ENCODE measurements around the gene DOCK8. TPM values are rescaled to one million over a fixed set of nuclear protein-coding genes. Genes with fewer than 3 reads are reported as not detected.

Gene DOCK8
- total RNA-seq, 1 experiment from 2014 or later, result 1.4 TPM

DNA sequence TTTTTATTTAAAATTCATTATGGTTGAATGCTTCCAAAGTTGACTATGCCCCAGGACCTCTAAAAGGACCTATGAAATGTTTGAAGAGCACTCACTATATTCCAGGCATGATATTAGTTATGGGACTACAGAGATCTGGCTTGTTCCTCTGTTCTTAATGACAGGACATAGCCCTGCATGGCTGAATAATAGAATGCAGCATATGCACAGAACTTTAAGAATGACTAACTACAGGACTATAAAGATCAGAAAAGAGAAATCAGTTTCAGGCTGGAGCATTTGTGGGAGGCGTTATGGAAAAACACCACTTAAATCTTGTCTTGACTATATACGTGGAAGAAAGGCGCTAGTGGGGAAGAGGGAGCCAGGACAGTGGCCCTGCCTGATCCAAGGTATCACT lies 239.2 kb downstream of the DOCK8 start:
- no peak for DNase-seq
- Histone ChIP-seq H3K9ac (ENCODE audit: extremely low read depth, insufficient read length, low read length) (no peak overlapping the region), H3K4ac (ENCODE audit: low read depth, low read length) (no peak overlapping the region), H3K79me2 (ENCODE audit: insufficient read depth, low read length) (no peaks in the 10 kb centered on the region), H2AFZ (ENCODE audit: low read length) (no peak overlapping the region), H3K14ac (ENCODE audit: insufficient read depth, low read length) (no peak overlapping the region), H2BK15ac (ENCODE audit: low read depth, low read length) (no peak overlapping the region), H3K27me3 (ENCODE audit: insufficient read depth, low read length) (no peaks in the 10 kb centered on the region), H3K79me1 (ENCODE audit: insufficient read depth, low read depth, low read length, poor library complexity, severe bottlenecking) (no peaks in the 10 kb centered on the region), H3T11ph (ENCODE audit: low read length) (no peak overlapping the region), H2AK5ac (ENCODE audit: insufficient read length, low read length) (no peak overlapping the region), H2BK5ac (ENCODE audit: insufficient read length, low read length) (no peak overlapping the region), H2BK20ac (ENCODE audit: low read depth, low read length, poor library complexity, severe bottlenecking) (no peak overlapping the region), H2BK120ac (ENCODE audit: low read depth, low read length, poor library complexity, severe bottlenecking) (no peak overlapping the region), H3K18ac (ENCODE audit: insufficient read length, low read depth, low read length) (no peak overlapping the region), H3K27ac (ENCODE audit: insufficient read length, low read depth, low read length) (no peak overlapping the region), H2BK12ac (ENCODE audit: insufficient read length, low read depth, low read length) (no peak overlapping the region), H3K4me1 (ENCODE audit: insufficient read depth, low read length) (no peaks in the 10 kb centered on the region), H3K4me2 (ENCODE audit: insufficient read depth, insufficient read length, low read length) (no peak overlapping the region), H3K23me2 (ENCODE audit: insufficient read length, low read depth, low read length, poor library complexity, severe bottlenecking) (no peaks in the 10 kb centered on the region), H4K5ac (ENCODE audit: insufficient read length, low read depth, low read length) (no peak overlapping the region), H4K8ac (replicated peaks; ENCODE audit: insufficient read length, low read depth, low read length) (no peak overlapping the region), H4K91ac (ENCODE audit: insufficient read length, low read depth, low read length) (no peak overlapping the region), H3K23ac (ENCODE audit: insufficient read length, low read depth, low read length) (no peak overlapping the region), H3K56ac (ENCODE audit: insufficient read length, low read depth, low read length) (no peak overlapping the region), H3K9me3 (ENCODE audit: control insufficient read depth, low read depth, low read length) (no peaks in the 10 kb centered on the region), H4K20me1 (ENCODE audit: control insufficient read depth, insufficient read depth, insufficient read length) (no peaks in the 10 kb centered on the region)
- no peak overlapping the region for H3K27ac Mint-ChIP-seq
- TF ChIP-seq, protein P1, sequence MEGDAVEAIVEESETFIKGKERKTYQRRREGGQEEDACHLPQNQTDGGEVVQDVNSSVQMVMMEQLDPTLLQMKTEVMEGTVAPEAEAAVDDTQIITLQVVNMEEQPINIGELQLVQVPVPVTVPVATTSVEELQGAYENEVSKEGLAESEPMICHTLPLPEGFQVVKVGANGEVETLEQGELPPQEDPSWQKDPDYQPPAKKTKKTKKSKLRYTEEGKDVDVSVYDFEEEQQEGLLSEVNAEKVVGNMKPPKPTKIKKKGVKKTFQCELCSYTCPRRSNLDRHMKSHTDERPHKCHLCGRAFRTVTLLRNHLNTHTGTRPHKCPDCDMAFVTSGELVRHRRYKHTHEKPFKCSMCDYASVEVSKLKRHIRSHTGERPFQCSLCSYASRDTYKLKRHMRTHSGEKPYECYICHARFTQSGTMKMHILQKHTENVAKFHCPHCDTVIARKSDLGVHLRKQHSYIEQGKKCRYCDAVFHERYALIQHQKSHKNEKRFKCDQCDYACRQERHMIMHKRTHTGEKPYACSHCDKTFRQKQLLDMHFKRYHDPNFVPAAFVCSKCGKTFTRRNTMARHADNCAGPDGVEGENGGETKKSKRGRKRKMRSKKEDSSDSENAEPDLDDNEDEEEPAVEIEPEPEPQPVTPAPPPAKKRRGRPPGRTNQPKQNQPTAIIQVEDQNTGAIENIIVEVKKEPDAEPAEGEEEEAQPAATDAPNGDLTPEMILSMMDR (conservative IDR thresholded peaks at IDR 0.05), result no peak
- WGBS (ENCODE audit: extremely low coverage, insufficient read length, low lambda C conversion rate), result no CpG with 5 or more reads among the region's 3 CpGs
- no peak overlapping the region for H3K4me3 Mint-ChIP-seq
- H3K36me3 Mint-ChIP-seq (ENCODE audit: insufficient read depth in 1 of 3, low read depth in 3 of 3), result no peaks in the 10 kb centered on the region
- no peaks in the 10 kb centered on the region for H3K27me3 Mint-ChIP-seq (ENCODE audit: low read depth)
- H3K9me3 Mint-ChIP-seq, result no peaks in the 10 kb centered on the region
- H3K4me1 Mint-ChIP-seq, result peaks cover 0 to under 1% of the 10 kb centered on the region in 2 experiments; a peak in 1 of 4 replicates
